ENCODE results near the gene PRDM16. TPM values are rescaled to one million over a fixed set of nuclear protein-coding genes. Genes with fewer than 3 reads are reported as not detected.

PRDM16 gene
- total and polyA plus RNA-seq, 2 of the 8 experiments (the other 6 are each of a cell fraction or from before 2014, with no cell fraction given): 0.39 to 0.43 TPM

DNA sequence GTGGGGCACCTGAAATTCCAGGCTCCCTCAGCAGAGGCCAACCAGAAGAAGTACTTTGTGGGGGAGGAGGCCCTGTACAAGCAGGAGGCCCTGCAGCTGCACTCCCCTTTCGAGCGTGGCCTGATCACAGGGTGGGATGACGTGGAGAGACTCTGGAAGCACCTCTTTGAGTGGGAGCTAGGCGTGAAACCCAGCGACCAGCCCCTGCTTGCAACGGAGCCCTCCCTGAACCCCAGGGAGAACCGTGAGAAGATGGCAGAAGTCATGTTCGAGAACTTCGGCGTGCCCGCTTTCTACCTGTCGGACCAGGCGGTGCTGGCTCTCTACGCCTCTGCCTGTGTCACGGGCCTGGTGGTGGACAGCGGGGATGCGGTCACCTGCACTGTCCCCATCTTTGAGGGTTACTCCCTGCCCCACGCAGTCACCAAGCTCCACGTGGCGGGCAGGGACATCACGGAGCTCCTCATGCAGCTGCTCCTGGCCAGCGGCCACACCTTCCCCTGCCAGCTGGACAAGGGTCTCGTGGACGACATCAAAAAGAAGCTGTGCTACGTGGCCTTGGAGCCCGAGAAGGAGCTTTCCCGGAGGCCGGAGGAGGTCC lies 47.1 kb upstream of the PRDM16 start:
- no peak overlapping the region for H4K5ac ChIP-seq (ENCODE audit: insufficient read length, low read depth, low read length)
- no peak for DNase-seq (ENCODE audit: low read depth in 1 of 2, low spot score in 2 of 2)
- H4K91ac ChIP-seq (replicated peaks; ENCODE audit: insufficient read length, low read length): peak overlapping the region; percentile 53
- H3K4me2 ChIP-seq (ENCODE audit: insufficient read depth in 1 of 2, low read depth in 2 of 2, low read length in 2 of 2): no peak overlapping the region
- POLR2A ChIA-PET (ENCODE audit: partially characterized antibody): no interaction called here
- no peak for FAIRE-seq
- no peak overlapping the region for H2AFZ ChIP-seq (ENCODE audit: low read length)
- H3K56ac ChIP-seq (replicated peaks; ENCODE audit: insufficient read length, low read depth, low read length): no peak overlapping the region
- no peak overlapping the region for H2BK20ac ChIP-seq (ENCODE audit: low read length)
- H3K4ac ChIP-seq (replicated peaks; ENCODE audit: insufficient read length, low read depth, low read length): no peak overlapping the region
- H3K79me2 ChIP-seq (ENCODE audit: control insufficient read depth in 1 of 2, insufficient read depth in 2 of 2, low read length in 2 of 2): no peaks in the 10 kb centered on the region
- no peak overlapping the region for H3K18ac ChIP-seq (ENCODE audit: extremely low read depth, low read length)
- H3K79me1 ChIP-seq (ENCODE audit: low read depth, low read length): no peaks in the 10 kb centered on the region
- CTCF ChIA-PET (ENCODE audit: partially characterized antibody): interaction anchor here (0.5 to 1.4 kb wide), 2 partner anchors 298 to 402 kb away, joined by 3 read pairs; no protein-coding TSS in a partner anchor
- H4K8ac ChIP-seq (ENCODE audit: extremely low read depth, insufficient read depth, low read length): no peak overlapping the region
- H3K4me1 ChIP-seq (replicated peaks in 1 of 4; ENCODE audit: control insufficient read depth in 3 of 4, insufficient read depth in 4 of 4, low read length in 3 of 4): peaks cover 0 to 10% (median 0%) of the 10 kb centered on the region in 4 experiments; a peak in 1 of 7 replicates
- H3K36me3 ChIP-seq (ENCODE audit: control insufficient read depth in 2 of 4, insufficient read depth in 4 of 4, low read length in 3 of 4): no peaks in the 10 kb centered on the region; a peak in 1 of 8 replicates
- H2BK15ac ChIP-seq (ENCODE audit: low read length): no peak overlapping the region
- no peak overlapping the region for H3K4me3 ChIP-seq (ENCODE audit: extremely low read depth in 1 of 4, insufficient read depth in 2 of 4, low read depth in 3 of 4, low read length in 4 of 4)
- 89% methylated on average over 22 of the region's 28 CpGs; no CpG with 5 or more reads in 1 of the 2 experiments for WGBS, 2 experiments (ENCODE audit: extremely low coverage in 1 of 2, insufficient coverage in 1 of 2, insufficient read length in 1 of 2, insufficient replicate concordance in 2 of 2, low coverage in 1 of 2, low lambda C conversion rate in 2 of 2, missing lambda C conversion rate in 1 of 2)
- no peak overlapping the region for H2AK5ac ChIP-seq (ENCODE audit: low read depth, low read length)
- no peak overlapping the region for H2BK12ac ChIP-seq (ENCODE audit: low read depth, low read length)
- no peak overlapping the region for H3K27ac ChIP-seq (ENCODE audit: low read depth, low read length)
- H3K23ac ChIP-seq (ENCODE audit: insufficient read length): no peak overlapping the region
- H3K14ac ChIP-seq (ENCODE audit: insufficient read length): no peak overlapping the region
- H3K9me3 ChIP-seq (ENCODE audit: insufficient read depth in 2 of 2, low read depth in 1 of 2, low read length in 1 of 2): peaks cover 78 to 97% of the 10 kb centered on the region in 2 experiments
- peaks cover 0 to 4% of the 10 kb centered on the region in 2 experiments for H4K20me1 ChIP-seq (replicated peaks in 1 of 2; ENCODE audit: control insufficient read depth in 1 of 2, insufficient read depth in 2 of 2, low read length in 2 of 2)
- no peak overlapping the region for H2BK120ac ChIP-seq (replicated peaks; ENCODE audit: low read depth, low read length)
- no peaks in the 10 kb centered on the region for H3K27me3 ChIP-seq (replicated peaks in 1 of 4; ENCODE audit: control insufficient read depth in 3 of 4, extremely low read depth in 1 of 4, insufficient read depth in 3 of 4, low read length in 3 of 4)
- H2BK5ac ChIP-seq (ENCODE audit: low read depth, low read length): no peak overlapping the region
- peaks cover 7% of the 10 kb centered on the region; the same call in 1 of the 2 replicates for H3K23me2 ChIP-seq (ENCODE audit: low read depth, low read length)
- no peak overlapping the region for H3K9ac ChIP-seq (replicated peaks in 1 of 4; ENCODE audit: extremely low read depth in 1 of 4, low read depth in 3 of 4, low read length in 3 of 4)
- TF ChIP-seq BCL11A (IDR thresholded peaks at IDR 0.05; ENCODE audit: low read depth in 2 of 2, low read length in 2 of 2) (no peak), CREB1 (IDR thresholded peaks at IDR 0.05) (no peak), SIX5 (IDR thresholded peaks at IDR 0.05; ENCODE audit: low read depth, low read length) (no peak), YY1 (IDR thresholded peaks at IDR 0.05; ENCODE audit: low read depth, low read length) (no peak), SP1 (IDR thresholded peaks at IDR 0.05; ENCODE audit: low read depth, low read length) (no peak), JUN (IDR thresholded peaks at IDR 0.05; ENCODE audit: low read depth, low read length) (no peak), GTF2F1 (IDR thresholded peaks at IDR 0.05; ENCODE audit: borderline replicate concordance, low read depth, low read length) (no peak), KDM4A (IDR thresholded peaks at IDR 0.05; ENCODE audit: low read depth, low read length, severe bottlenecking) (no peak), RBBP5 (IDR thresholded peaks at IDR 0.05; ENCODE audit: borderline replicate concordance, low read depth, low read length) (no peak), MAFK (IDR thresholded peaks at IDR 0.05; ENCODE audit: low read depth, low read length) (no peak), SUZ12 (IDR thresholded peaks at IDR 0.05; ENCODE audit: low read length) (no peak)
- TF ChIP-seq, protein P1, sequence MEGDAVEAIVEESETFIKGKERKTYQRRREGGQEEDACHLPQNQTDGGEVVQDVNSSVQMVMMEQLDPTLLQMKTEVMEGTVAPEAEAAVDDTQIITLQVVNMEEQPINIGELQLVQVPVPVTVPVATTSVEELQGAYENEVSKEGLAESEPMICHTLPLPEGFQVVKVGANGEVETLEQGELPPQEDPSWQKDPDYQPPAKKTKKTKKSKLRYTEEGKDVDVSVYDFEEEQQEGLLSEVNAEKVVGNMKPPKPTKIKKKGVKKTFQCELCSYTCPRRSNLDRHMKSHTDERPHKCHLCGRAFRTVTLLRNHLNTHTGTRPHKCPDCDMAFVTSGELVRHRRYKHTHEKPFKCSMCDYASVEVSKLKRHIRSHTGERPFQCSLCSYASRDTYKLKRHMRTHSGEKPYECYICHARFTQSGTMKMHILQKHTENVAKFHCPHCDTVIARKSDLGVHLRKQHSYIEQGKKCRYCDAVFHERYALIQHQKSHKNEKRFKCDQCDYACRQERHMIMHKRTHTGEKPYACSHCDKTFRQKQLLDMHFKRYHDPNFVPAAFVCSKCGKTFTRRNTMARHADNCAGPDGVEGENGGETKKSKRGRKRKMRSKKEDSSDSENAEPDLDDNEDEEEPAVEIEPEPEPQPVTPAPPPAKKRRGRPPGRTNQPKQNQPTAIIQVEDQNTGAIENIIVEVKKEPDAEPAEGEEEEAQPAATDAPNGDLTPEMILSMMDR (IDR thresholded peaks at IDR 0.05; ENCODE audit: control extremely low read depth in 1 of 3, insufficient read depth in 1 of 3, low read depth in 1 of 3, low read length in 3 of 3): no peak

Measured in H1 (cell line).